Epithelial cell of proximal tubule (primary cell): ENCODE results near the gene DACH1. TPM values are rescaled to one million over a fixed set of nuclear protein-coding genes. Genes with fewer than 3 reads are reported as not detected.
A peak's percentile ranks its signal among the peaks of the same experiment; 100 is the strongest.

ENCODE experiments used
- DNase-seq: peaks from one replicate; pipeline ENCODE4 v3.0.0-alpha.2; 2011; ENCODE audit warnings: low read depth
- H3K4me3 ChIP-seq: 2 replicates; pipeline ENCODE4 v1.5.1; 2011; ENCODE audit warnings: low read depth, mild to moderate bottlenecking, low read length
- CTCF ChIP-seq: conservative IDR thresholded peaks from 2 replicates; pipeline ENCODE4 v1.5.1; 2012; ENCODE audit warnings: low read depth, mild to moderate bottlenecking, low read length
- total RNA-seq: library from RNA; depleted of rRNA; stranded (reverse); fragments of >200 nt; gene quantifications from 2 replicates; pipeline ENCODE4 v1.2.3, GENCODE V29; 2015

DACH1 gene
- total RNA-seq, 1 donor from 2014 or later: 0.86 TPM

- TF ChIP-seq CTCF: peak; percentile 11
- no peak overlapping the region for H3K4me3 ChIP-seq
- DNase-seq: no peak
Measured at GRCh38 chr13:71754407-71754974, 112.5 kb downstream of the DACH1 start.

GRCh38 chr13:71752775-71753513 is 114.1 kb downstream of the DACH1 start:
- no peak overlapping the region for H3K4me3 ChIP-seq
- TF ChIP-seq CTCF: no peak

GRCh38 chr13:71751073-71751472 is 115.9 kb downstream of the DACH1 start:
- TF ChIP-seq CTCF: no peak
- DNase-seq: no peak
- H3K4me3 ChIP-seq: no peak overlapping the region

More at GRCh38 chr13:71752775-71753513, 114.1 kb downstream of the DACH1 start:
- DNase-seq: no peak

GRCh38 chr13:71730267-71730666 is 136.7 kb downstream of the DACH1 start:
- no peak for TF ChIP-seq CTCF
- no peak overlapping the region for H3K4me3 ChIP-seq
- DNase-seq: no peak

GRCh38 chr13:71729441-71729840 is 137.6 kb downstream of the DACH1 start:
- TF ChIP-seq CTCF: no peak
- DNase-seq: no peak
- no peak overlapping the region for H3K4me3 ChIP-seq

GRCh38 chr13:71727662-71728061 is 139.3 kb downstream of the DACH1 start:
- no peak for DNase-seq
- TF ChIP-seq CTCF: no peak

GRCh38 chr13:71727042-71727441 is 140.0 kb downstream of the DACH1 start:
- no peak for TF ChIP-seq CTCF
- H3K4me3 ChIP-seq: no peak overlapping the region
- no peak for DNase-seq

More at GRCh38 chr13:71727662-71728061, 139.3 kb downstream of the DACH1 start:
- H3K4me3 ChIP-seq: no peak overlapping the region
